Nephron progenitor cell (in vitro differentiated cells): Measurements from ENCODE around the gene CCDC172.

ENCODE experiments used
- DNase-seq: peaks from one replicate; pipeline ENCODE4 v3.0.0; 2021
- H3K27ac Mint-ChIP-seq: 2 replicates; pipeline ENCODE4 v1.8.0; 2021; ENCODE audit warnings: mild to moderate bottlenecking, moderate library complexity, mixed read lengths
- H3K27me3 Mint-ChIP-seq: 2 replicates; pipeline ENCODE4 v1.8.0; 2021; ENCODE audit warnings: mild to moderate bottlenecking, low read depth, mixed read lengths; ENCODE audit not compliant: poor library complexity
- H3K36me3 Mint-ChIP-seq: 2 replicates; pipeline ENCODE4 v1.8.0; 2021; ENCODE audit warnings: low read depth, mixed read lengths
- H3K4me1 Mint-ChIP-seq: 2 replicates; pipeline ENCODE4 v1.8.0; 2021; ENCODE audit warnings: mixed read lengths
- H3K4me3 Mint-ChIP-seq: 2 replicates; pipeline ENCODE4 v1.8.0; 2021; ENCODE audit warnings: mild to moderate bottlenecking, moderate library complexity, mixed read lengths
- H3K9me3 Mint-ChIP-seq: 2 replicates; pipeline ENCODE4 v1.8.0; 2021; ENCODE audit warnings: mild to moderate bottlenecking, moderate library complexity, mixed read lengths
- TF ChIP-seq, protein P1 (sequence below): fragments of 200-600 bp; sonication (generic); IDR thresholded peaks from 2 replicates; pipeline ENCODE4 v1.5.0; 2021; ENCODE audit warnings: antibody characterized with exemption

The CCDC172 gene

DNA sequence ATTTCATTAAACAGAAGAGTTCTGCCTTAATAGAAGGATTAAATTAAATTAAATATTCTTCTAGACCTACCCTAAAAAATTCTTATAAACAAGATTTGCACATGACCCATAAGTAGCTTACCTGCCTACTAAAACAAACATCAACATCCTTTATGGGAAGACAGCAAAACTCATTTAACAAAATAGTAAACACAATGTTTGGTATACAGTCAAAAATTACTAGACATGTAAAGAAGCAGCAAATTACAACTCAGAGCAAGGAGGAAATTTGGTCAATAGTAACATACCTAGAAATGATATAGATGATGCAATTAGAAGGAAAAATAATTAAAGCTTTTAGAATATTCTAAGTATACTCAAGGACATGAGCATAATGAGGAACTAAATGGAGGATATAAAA lies 27.9 kb downstream of the CCDC172 start:
- peaks cover 16% of the 10 kb centered on the region for H3K9me3 Mint-ChIP-seq
- peaks cover 9% of the 10 kb centered on the region for H3K27me3 Mint-ChIP-seq
- H3K4me3 Mint-ChIP-seq, result no peak overlapping the region
- TF ChIP-seq, protein P1, sequence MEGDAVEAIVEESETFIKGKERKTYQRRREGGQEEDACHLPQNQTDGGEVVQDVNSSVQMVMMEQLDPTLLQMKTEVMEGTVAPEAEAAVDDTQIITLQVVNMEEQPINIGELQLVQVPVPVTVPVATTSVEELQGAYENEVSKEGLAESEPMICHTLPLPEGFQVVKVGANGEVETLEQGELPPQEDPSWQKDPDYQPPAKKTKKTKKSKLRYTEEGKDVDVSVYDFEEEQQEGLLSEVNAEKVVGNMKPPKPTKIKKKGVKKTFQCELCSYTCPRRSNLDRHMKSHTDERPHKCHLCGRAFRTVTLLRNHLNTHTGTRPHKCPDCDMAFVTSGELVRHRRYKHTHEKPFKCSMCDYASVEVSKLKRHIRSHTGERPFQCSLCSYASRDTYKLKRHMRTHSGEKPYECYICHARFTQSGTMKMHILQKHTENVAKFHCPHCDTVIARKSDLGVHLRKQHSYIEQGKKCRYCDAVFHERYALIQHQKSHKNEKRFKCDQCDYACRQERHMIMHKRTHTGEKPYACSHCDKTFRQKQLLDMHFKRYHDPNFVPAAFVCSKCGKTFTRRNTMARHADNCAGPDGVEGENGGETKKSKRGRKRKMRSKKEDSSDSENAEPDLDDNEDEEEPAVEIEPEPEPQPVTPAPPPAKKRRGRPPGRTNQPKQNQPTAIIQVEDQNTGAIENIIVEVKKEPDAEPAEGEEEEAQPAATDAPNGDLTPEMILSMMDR, result no peak
- no peak overlapping the region for H3K27ac Mint-ChIP-seq
- no peaks in the 10 kb centered on the region for H3K36me3 Mint-ChIP-seq
- no peaks in the 10 kb centered on the region for H3K4me1 Mint-ChIP-seq
- DNase-seq, result no peak

DNA sequence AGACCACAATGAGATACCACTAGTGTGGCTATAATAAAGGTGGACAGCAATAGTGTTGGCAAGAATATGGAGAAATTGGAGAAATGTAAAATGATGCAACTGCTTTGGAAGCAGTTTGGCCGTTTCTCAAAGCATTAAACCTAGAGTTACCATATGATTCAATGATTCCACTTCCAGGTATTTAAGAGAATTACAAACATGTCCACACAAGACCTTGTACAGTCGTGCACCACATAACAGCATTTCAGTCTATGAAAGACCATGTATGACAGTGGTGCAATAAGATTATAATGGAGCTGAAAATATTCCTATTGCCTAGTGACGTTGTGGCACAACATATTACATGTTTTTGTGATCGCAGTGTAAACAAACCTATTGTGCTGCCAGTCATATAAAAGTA lies 29.6 kb downstream of the CCDC172 start:
- peaks cover 9% of the 10 kb centered on the region for H3K27me3 Mint-ChIP-seq
- peaks cover 16% of the 10 kb centered on the region for H3K9me3 Mint-ChIP-seq
- no peak for DNase-seq
- H3K36me3 Mint-ChIP-seq, result no peaks in the 10 kb centered on the region
- no peaks in the 10 kb centered on the region for H3K4me1 Mint-ChIP-seq
- H3K4me3 Mint-ChIP-seq, result no peak overlapping the region
- H3K27ac Mint-ChIP-seq, result no peak overlapping the region
- TF ChIP-seq, protein P1, result no peak

GRCh38 chr10:116355341-116355740 lies 31.1 kb downstream of the CCDC172 start:
- no peaks in the 10 kb centered on the region for H3K36me3 Mint-ChIP-seq
- peaks cover 12% of the 10 kb centered on the region for H3K9me3 Mint-ChIP-seq
- peaks cover 17% of the 10 kb centered on the region for H3K27me3 Mint-ChIP-seq
- TF ChIP-seq, protein P1, result no peak
- DNase-seq, result no peak
- no peaks in the 10 kb centered on the region for H3K4me1 Mint-ChIP-seq
- no peak overlapping the region for H3K4me3 Mint-ChIP-seq
- H3K27ac Mint-ChIP-seq, result no peak overlapping the region

DNA sequence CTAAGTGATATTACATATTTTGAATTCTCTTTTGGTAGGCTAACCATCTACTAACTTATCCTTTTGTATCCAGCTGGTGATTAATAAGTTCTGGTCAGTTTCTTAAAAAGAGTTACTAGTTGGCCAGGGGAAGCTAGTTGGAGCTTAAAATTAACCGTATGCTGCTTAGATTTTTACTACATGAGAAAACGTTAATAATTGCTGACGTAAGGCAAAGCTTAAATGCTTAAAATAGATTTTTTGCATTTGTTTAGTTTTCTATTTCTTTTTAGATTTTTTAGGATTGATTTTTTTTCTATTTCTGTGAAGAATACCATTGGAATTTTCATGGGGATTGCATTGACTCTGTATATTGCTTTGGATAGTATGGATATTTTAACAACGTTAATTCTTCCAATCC lies 32.6 kb downstream of the CCDC172 start:
- Mint-ChIP-seq H3K4me3 (no peak overlapping the region), H3K27me3 (peaks cover 20% of the 10 kb centered on the region)
- TF ChIP-seq, protein P1, result no peak

DNA sequence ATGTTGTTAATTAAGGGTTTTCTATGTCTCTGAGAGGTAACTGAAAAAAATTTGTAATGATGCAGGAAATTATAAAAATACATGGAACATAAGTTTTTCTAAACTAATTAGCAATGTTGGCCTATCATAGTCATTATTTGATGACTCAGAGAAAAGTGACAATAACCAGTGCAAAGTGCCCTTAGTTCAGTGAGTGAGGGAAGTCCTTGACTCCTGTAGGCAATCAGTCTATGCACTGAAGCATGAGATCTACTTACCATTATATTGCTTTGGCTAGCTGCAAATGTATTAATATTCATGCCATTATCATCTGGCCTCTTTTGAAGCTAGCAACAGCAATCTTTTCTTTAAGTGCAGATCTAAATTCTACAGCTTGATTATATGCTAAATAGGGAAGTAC lies 40.6 kb downstream of the CCDC172 start:
- DNase-seq, result no peak
- TF ChIP-seq, protein P1, result no peak
- H3K4me3 Mint-ChIP-seq, result no peak overlapping the region
- H3K36me3 Mint-ChIP-seq, result no peaks in the 10 kb centered on the region
- H3K4me1 Mint-ChIP-seq, result no peaks in the 10 kb centered on the region
- H3K27me3 Mint-ChIP-seq, result peaks cover 16% of the 10 kb centered on the region
- H3K9me3 Mint-ChIP-seq, result no peaks in the 10 kb centered on the region
- no peak overlapping the region for H3K27ac Mint-ChIP-seq

More for the DNA sequence above, 32.6 kb downstream of the CCDC172 start:
- H3K9me3 Mint-ChIP-seq, result peaks cover 8% of the 10 kb centered on the region
- no peak overlapping the region for H3K27ac Mint-ChIP-seq
- H3K36me3 Mint-ChIP-seq, result no peaks in the 10 kb centered on the region
- no peaks in the 10 kb centered on the region for H3K4me1 Mint-ChIP-seq
- DNase-seq, result no peak

- no peak overlapping the region for H3K4me3 Mint-ChIP-seq
- no peak overlapping the region for H3K27ac Mint-ChIP-seq
- H3K36me3 Mint-ChIP-seq, result no peaks in the 10 kb centered on the region
Measured at GRCh38 chr10:116371737-116372136, 47.5 kb downstream of the CCDC172 start.

More at GRCh38 chr10:116371737-116372136, 47.5 kb downstream of the CCDC172 start:
- TF ChIP-seq, protein P1, result no peak
- no peaks in the 10 kb centered on the region for H3K9me3 Mint-ChIP-seq
- no peak for DNase-seq
- no peaks in the 10 kb centered on the region for H3K4me1 Mint-ChIP-seq
- H3K27me3 Mint-ChIP-seq, result peaks cover 14% of the 10 kb centered on the region
